Keratinocyte (primary cell): ENCODE results near the gene F13B. TPM values are rescaled to one million over a fixed set of nuclear protein-coding genes. Genes with fewer than 3 reads are reported as not detected.

Experiments used
- DNase-seq: peaks from one replicate; pipeline ENCODE4 v3.0.0-alpha.2; 2011; ENCODE audit warnings: low read depth, missing footprints, low spot score
- FAIRE-seq: peaks from 2 replicates; lab custom pipeline; 2011; peaks lifted over from hg19 to GRCh38; lab: Jason Lieb, UNC
- H2AFZ ChIP-seq: 2 replicates; pipeline ENCODE4 v1.6.0; 2012; ENCODE audit warnings: low read length, control low read depth, inconsistent platforms; ENCODE audit not compliant: control insufficient read depth
- H3K27ac ChIP-seq: 2 replicates; pipeline ENCODE4 v1.5.1; 2011; ENCODE audit warnings: low read length; ENCODE audit not compliant: control insufficient read depth, insufficient read depth
- H3K27me3 ChIP-seq: 3 replicates; pipeline ENCODE4 v1.6.0; 2011; ENCODE audit warnings: low read length; ENCODE audit not compliant: control insufficient read depth, insufficient read depth; ENCODE audit errors: extremely low read depth
- H3K36me3 ChIP-seq, 2 experiments: 2 replicates in 1 of 2; 3 replicates in 1 of 2; pipeline ENCODE4 v1.5.1; 2011; ENCODE audit warnings: low read length in 2 of 2, mild to moderate bottlenecking in 1 of 2; ENCODE audit not compliant: control insufficient read depth in 2 of 2, insufficient read depth in 2 of 2; ENCODE audit errors: extremely low read depth in 1 of 2
- H3K4me1 ChIP-seq: 3 replicates; pipeline ENCODE4 v1.5.1; 2011; ENCODE audit warnings: low read length; ENCODE audit not compliant: control insufficient read depth, insufficient read depth; ENCODE audit errors: extremely low read depth
- H3K4me2 ChIP-seq: 3 replicates; pipeline ENCODE4 v1.6.0; 2011; ENCODE audit warnings: low read depth, low read length; ENCODE audit not compliant: control insufficient read depth, insufficient read depth; ENCODE audit errors: extremely low read depth
- H3K4me3 ChIP-seq, 3 experiments: fragments of 200-600 bp in 1 of 3; sonication (generic) in 1 of 3; 2 replicates in 2 of 3; 3 replicates in 1 of 3; pipeline ENCODE4 v1.5.1; 2011 to 2016; ENCODE audit warnings: low read length in 3 of 3, mild to moderate bottlenecking in 3 of 3, control low read depth in 2 of 3, inconsistent platforms in 1 of 3, low read depth in 1 of 3, mixed read lengths in 1 of 3, mixed run types in 1 of 3, moderate library complexity in 1 of 3; ENCODE audit not compliant: control insufficient read depth in 2 of 3, insufficient read depth in 2 of 3; ENCODE audit errors: extremely low read depth in 1 of 3
- H3K79me2 ChIP-seq: 2 replicates; pipeline ENCODE4 v1.6.0; 2012; ENCODE audit warnings: low read length; ENCODE audit not compliant: control insufficient read depth, insufficient read depth
- H3K9ac ChIP-seq: 3 replicates; pipeline ENCODE4 v1.6.0; 2011; ENCODE audit warnings: low read length; ENCODE audit not compliant: control insufficient read depth, insufficient read depth; ENCODE audit errors: extremely low read depth
- H3K9me1 ChIP-seq: 3 replicates; pipeline ENCODE4 v1.6.0; 2011; ENCODE audit warnings: low read length; ENCODE audit not compliant: control insufficient read depth, insufficient read depth; ENCODE audit errors: extremely low read depth
- H3K9me3 ChIP-seq: 2 replicates; pipeline ENCODE4 v1.5.1; 2012; ENCODE audit warnings: low read depth, low read length; ENCODE audit not compliant: control insufficient read depth
- H4K20me1 ChIP-seq: 3 replicates; pipeline ENCODE4 v1.6.0; 2011; ENCODE audit warnings: low read length; ENCODE audit not compliant: control insufficient read depth, insufficient read depth; ENCODE audit errors: extremely low read depth
- CTCF ChIP-seq, 3 experiments: IDR thresholded peaks in 1 of 3; conservative IDR thresholded peaks in 1 of 3; optimal IDR thresholded peaks in 1 of 3; 2 replicates in 2 of 3; 3 replicates in 1 of 3; pipeline versions ENCODE3 to v1.5.1; 2011; ENCODE audit warnings: low read length in 3 of 3, mild to moderate bottlenecking in 3 of 3, moderate library complexity in 2 of 3, control low read depth in 1 of 3, inconsistent platforms in 1 of 3; ENCODE audit not compliant: insufficient read depth in 2 of 3; ENCODE audit errors: extremely low read depth in 1 of 3
- EZH2 ChIP-seq: IDR thresholded peaks from one replicate; pipeline ENCODE4 v1.6.1; 2012; ENCODE audit warnings: inconsistent platforms, mild to moderate bottlenecking, low read length, moderate library complexity
- dilution Hi-C: fragments of 300-500 bp; cut with MboI; formaldehyde crosslinking; loops from one replicate; pipeline ENCODE4 v1.7.0; 2020; ENCODE audit warnings: low sequenced_read_pairs; ENCODE audit not compliant: extremely low pct_ligation_motif_present
- polyA plus RNA-seq, 5 experiments: library from polyadenylated mRNA; depleted of rRNA in 3 of 5; stranded (reverse) in 3 of 5; stranded (forward) in 1 of 5; unstranded in 1 of 5; fragments of >200 nt; gene quantifications; 1 replicate in 1 of 5; 2 replicates in 3 of 5; 3 replicates in 1 of 5; pipeline versions ENCODE4 v1.2.1 to v1.2.3, GENCODE V29; 2011 to 2012; ENCODE audit warnings: missing spikeins in 2 of 5, low read depth in 1 of 5, low replicate concordance in 1 of 5

F13B gene
- polyA plus RNA-seq, 1 donor (not counting 4 experiments of a cell fraction or from before 2014, with no cell fraction given): not detected

GRCh38 chr1:197083474-197083873 is 16.4 kb upstream of the F13B start:
- Histone ChIP-seq H3K27ac (no peak overlapping the region), H3K4me1 (no peaks in the 10 kb centered on the region), H3K9ac (no peak overlapping the region), H2AFZ (no peak overlapping the region), H3K9me3 (no peaks in the 10 kb centered on the region), H3K27me3 (no peaks in the 10 kb centered on the region), H3K36me3 (peaks cover 0 to 5% of the 10 kb centered on the region in 2 experiments), H4K20me1 (no peaks in the 10 kb centered on the region), H3K9me1 (no peaks in the 10 kb centered on the region), H3K4me3 (no peak overlapping the region), H3K79me2 (no peaks in the 10 kb centered on the region), H3K4me2 (no peak overlapping the region)
- no peak for DNase-seq
- TF ChIP-seq EZH2: no peak
- TF ChIP-seq CTCF (optimal IDR thresholded peaks at IDR 0.05 in 1 of 3, IDR thresholded peaks at IDR 0.05 in 1 of 3, conservative IDR thresholded peaks at IDR 0.05 in 1 of 3; ENCODE audit: extremely low read depth in 1 of 3, insufficient read depth in 2 of 3, low read length in 3 of 3): no peak
- dilution Hi-C loops: no loop called here
- FAIRE-seq: no peak

- Histone ChIP-seq H3K4me2 (no peak overlapping the region), H3K79me2 (no peaks in the 10 kb centered on the region), H2AFZ (no peak overlapping the region), H3K9me3 (no peaks in the 10 kb centered on the region), H3K4me1 (no peaks in the 10 kb centered on the region), H3K9me1 (no peaks in the 10 kb centered on the region), H4K20me1 (no peaks in the 10 kb centered on the region), H3K27ac (no peak overlapping the region), H3K36me3 (no peaks in the 10 kb centered on the region), H3K9ac (no peak overlapping the region), H3K27me3 (no peaks in the 10 kb centered on the region), H3K4me3 (no peak overlapping the region)
- DNase-seq (no peak), FAIRE-seq (no peak)
- dilution Hi-C loops: no loop called here
- TF ChIP-seq EZH2: no peak
- no peak for TF ChIP-seq CTCF (optimal IDR thresholded peaks at IDR 0.05 in 1 of 3, IDR thresholded peaks at IDR 0.05 in 1 of 3, conservative IDR thresholded peaks at IDR 0.05 in 1 of 3; ENCODE audit: extremely low read depth in 1 of 3, insufficient read depth in 2 of 3, low read length in 3 of 3)
Measured at GRCh38 chr1:197081117-197081753, 14.2 kb upstream of the F13B start.
